NCI-H1694 (cell line): ENCODE results near the gene RNF214.
A peak's percentile ranks its signal among the peaks of the same experiment; 100 is the strongest.

Source experiments
- DNase-seq: peaks from one replicate; lab custom pipeline; 2025; lab: John Stamatoyannopoulos, UW

Gene RNF214

GRCh38 chr11:117214404-117215110 is 17.9 kb upstream of the RNF214 start:
- DNase-seq, result no peak

GRCh38 chr11:117217141-117218084 is 15.1 kb upstream of the RNF214 start:
- DNase-seq, result no peak

- no peak for DNase-seq
These were observed 14.1 kb upstream of the RNF214 start for GRCh38 chr11:117218133-117218915.

GRCh38 chr11:117219001-117219400 is 13.5 kb upstream of the RNF214 start:
- DNase-seq, result no peak

GRCh38 chr11:117219455-117219854 is 13.0 kb upstream of the RNF214 start:
- no peak for DNase-seq

GRCh38 chr11:117219995-117220394 is 12.5 kb upstream of the RNF214 start:
- DNase-seq, result no peak

DNA sequence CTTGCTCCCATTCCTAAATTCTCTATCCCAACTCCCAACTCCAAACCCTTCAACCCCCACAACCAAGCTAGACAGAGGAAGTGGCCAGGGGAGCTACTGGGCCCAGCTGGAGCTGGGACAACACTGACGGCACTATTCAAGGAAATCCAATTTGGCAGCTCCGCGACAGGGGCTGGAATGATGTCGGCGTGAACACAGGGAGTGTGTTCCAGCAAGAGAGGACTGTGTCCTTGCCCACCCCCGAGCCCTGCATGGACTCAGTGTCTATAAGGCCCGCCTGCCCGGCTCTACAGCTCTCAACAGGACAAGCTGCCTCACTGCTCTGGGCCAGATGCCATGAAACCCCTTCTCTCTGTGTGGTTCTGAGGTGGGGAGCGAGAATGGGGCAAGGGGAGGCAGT is 11.9 kb upstream of the RNF214 start:
- no peak for DNase-seq

- no peak for DNase-seq
These were observed 11.3 kb upstream of the RNF214 start for GRCh38 chr11:117220999-117221774.

GRCh38 chr11:117221775-117222517 is 10.5 kb upstream of the RNF214 start:
- DNase-seq, result no peak

GRCh38 chr11:117222991-117223740 is 9.3 kb upstream of the RNF214 start:
- no peak for DNase-seq

DNA sequence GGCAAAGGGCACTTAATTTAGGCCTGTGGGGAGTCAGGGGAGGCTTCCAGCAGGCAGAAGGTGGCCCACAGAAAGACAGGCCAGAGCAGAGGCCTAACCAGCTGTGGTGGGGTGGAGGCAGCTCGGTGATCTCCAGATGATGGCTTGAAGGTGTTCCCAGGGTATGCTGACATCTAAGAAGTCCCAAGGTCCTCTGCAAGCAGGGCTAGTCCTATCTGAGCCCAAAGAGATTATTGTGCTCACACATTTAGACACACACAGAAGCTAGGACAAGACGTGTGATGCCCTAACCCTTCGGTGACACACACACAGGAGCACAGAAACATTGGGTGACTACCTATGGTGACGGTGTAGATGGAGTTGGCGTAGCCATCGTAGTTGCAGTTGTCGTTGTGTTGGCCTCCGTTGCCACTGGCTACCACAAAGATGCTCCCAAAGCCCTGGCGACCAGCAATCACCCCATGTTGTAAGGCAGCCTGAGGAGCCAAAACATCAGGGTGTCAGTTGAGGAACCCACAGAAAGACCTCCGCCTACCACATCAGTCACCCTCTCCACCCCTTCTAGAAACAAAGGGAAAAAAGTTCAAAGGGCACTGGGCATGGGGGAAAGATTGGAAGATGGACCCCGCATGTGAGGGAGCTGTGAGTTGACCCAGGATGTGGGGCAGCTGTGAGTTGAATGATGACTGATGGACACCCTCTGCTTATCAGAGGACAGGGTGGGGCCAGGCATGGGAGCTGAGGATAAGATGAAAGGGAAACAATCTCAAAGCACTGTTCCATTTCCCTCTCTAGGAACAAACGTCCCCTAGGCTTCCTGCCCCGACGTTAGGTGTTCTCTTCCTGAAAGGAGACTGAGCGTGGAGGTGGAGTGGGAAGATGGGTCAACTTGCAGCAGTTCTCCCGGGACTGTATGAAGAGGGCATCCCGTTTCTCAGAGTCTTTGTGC is 8.5 kb upstream of the RNF214 start:
- no peak for DNase-seq

DNA sequence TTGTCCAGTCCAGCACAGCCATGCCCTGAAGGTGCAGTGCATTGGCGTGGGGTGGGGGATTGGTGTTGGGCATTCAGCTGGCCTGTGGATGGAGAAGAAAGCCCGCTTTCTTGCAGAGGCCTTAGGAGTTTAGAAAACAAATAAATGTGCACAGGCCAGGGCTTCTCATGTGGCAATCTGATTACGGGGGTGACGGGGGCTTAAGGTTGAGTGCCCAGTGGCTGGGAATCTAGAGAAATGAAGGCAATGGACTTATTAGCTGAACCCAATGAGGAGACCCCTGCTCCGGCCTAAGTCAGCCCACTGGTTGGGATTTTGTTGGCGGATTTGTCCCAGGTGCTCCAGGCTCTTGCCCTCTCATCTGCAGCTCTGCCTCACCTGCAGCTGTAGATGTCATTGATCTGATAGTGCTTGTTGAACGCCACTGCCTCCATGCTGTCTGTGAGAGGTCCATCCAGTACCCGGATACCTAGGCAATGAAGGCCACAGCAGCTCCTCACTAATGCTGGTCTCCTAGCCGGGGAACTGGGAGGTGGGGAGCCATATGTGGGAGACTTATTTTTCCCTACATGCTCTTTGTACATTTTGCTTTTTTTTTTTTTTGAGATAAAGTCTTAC is 6.8 kb upstream of the RNF214 start:
- DNase-seq, result no peak

- peak; percentile 24 for DNase-seq
These were observed 5.8 kb upstream of the RNF214 start for GRCh38 chr11:117226388-117227385.

GRCh38 chr11:117228091-117228490 is 4.4 kb upstream of the RNF214 start:
- no peak for DNase-seq

GRCh38 chr11:117229411-117229810 is 3.1 kb upstream of the RNF214 start:
- DNase-seq, result no peak

DNA sequence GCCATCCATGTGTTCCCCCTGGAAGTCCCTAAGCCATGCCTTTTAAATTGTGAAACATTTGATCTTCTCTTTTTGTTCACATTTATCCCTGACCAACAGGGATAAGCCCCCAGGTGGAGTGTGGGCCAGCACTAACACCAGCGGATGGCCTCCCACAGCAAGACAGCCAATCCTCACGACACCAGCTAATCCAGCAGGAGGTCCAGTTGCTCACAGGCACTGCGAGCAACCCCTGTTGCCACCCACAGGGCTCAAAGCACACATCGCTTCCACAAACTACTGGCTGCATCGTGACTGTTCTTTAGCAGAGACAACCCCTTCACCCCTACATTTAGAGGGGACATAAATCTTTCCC is 2.6 kb upstream of the RNF214 start:
- DNase-seq, result no peak

DNA sequence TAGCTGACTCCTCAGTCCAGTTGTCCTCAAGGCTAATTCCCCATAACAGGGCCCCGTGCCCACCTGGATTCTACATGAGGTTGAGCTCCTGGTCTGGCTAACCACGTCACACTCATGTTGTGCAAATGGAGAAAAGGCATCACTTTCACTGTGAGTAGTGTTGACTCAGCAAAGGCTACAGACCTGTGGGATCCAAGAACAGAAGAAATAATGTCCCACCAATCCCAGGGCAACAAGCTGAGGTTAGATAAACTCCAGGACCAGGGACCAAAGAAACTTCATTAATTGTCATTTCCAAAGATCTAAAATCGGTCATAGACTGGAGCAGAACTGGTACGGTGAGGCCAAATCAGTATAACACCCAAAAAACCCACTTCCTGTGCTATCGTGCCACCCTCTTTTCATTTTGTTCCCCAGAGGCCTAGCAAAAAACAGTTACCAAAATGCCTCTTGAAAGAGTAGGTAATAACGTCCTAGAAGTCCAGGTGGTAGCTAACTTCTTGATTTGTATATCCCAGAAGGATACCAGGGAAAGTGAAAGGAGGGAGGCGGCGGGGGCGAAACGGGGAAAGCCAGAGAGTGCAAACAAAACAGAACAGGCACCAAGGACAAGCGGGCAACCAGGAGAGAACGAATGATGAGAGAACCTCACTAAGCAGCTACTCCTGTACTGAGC is 2.0 kb upstream of the RNF214 start:
- DNase-seq, result no peak
